ENCODE data around the gene CDKN2D. TPM values are rescaled to one million over a fixed set of nuclear protein-coding genes. Genes with fewer than 3 reads are reported as not detected.
"Not testable (repeated sequence)": the region's sequence is repeated elsewhere in the genome, so short reads cannot be mapped to it uniquely, and the experiment has no call there.

CDKN2D gene
- total RNA-seq, 1 donor from 2014 or later = 44.2 TPM

GRCh38 chr19:10553087-10553667, 15.6 kb downstream of the CDKN2D start:
- H3K36me3 Mint-ChIP-seq (ENCODE audit: low read depth) = peaks cover 59% of the 10 kb centered on the region
- H3K4me1 Mint-ChIP-seq = peaks cover 43% of the 10 kb centered on the region

GRCh38 chr19:10552510-10553053, 16.2 kb downstream of the CDKN2D start:
- no peaks in the 10 kb centered on the region for H3K27me3 Mint-ChIP-seq
- peaks cover 55% of the 10 kb centered on the region for H3K36me3 Mint-ChIP-seq (ENCODE audit: low read depth)
- peaks cover 43% of the 10 kb centered on the region for H3K4me1 Mint-ChIP-seq
- H3K27ac Mint-ChIP-seq = peak overlapping the region; percentile 95
- DNase-seq = peak; percentile 72
- peak overlapping the region; percentile 19 for H3K4me3 Mint-ChIP-seq
- H3K9me3 Mint-ChIP-seq = no peaks in the 10 kb centered on the region
- intact Hi-C loops (cut with micrococcal nuclease) = loop anchor here (2.0 to 5.0 kb wide), 2 partner anchors 14 to 40 kb away; partner anchors contain the start of gene KRI1

More at GRCh38 chr19:10553087-10553667, 15.6 kb downstream of the CDKN2D start:
- Mint-ChIP-seq H3K27ac (peak overlapping the region; percentile 95), H3K9me3 (no peaks in the 10 kb centered on the region), H3K27me3 (no peaks in the 10 kb centered on the region), H3K4me3 (peak overlapping the region; percentile 76)
- DNase-seq = no peak
- intact Hi-C loops (cut with micrococcal nuclease) = loop anchor here (2.0 to 5.0 kb wide), 2 partner anchors 14 to 41 kb away; partner anchors contain the start of gene KRI1

GRCh38 chr19:10551698-10552301, 17.0 kb downstream of the CDKN2D start:
- intact Hi-C loops (cut with micrococcal nuclease) = loop anchor here (2.0 to 5.0 kb wide), 2 partner anchors 15 to 39 kb away; partner anchors contain the start of gene KRI1
- Mint-ChIP-seq H3K9me3 (no peaks in the 10 kb centered on the region), H3K4me3 (no peak overlapping the region), H3K4me1 (peaks cover 45% of the 10 kb centered on the region), H3K27ac (peak overlapping the region; percentile 67), H3K27me3 (no peaks in the 10 kb centered on the region), H3K36me3 (ENCODE audit: low read depth) (peaks cover 58% of the 10 kb centered on the region)
- peak; percentile 80 for DNase-seq

- H3K4me1 Mint-ChIP-seq = peaks cover 43% of the 10 kb centered on the region
- H3K27ac Mint-ChIP-seq, H3K9me3 Mint-ChIP-seq: not testable (repeated sequence)
Observed at GRCh38 chr19:10551006-10551405, 17.8 kb downstream of the CDKN2D start.

GRCh38 chr19:10550336-10550735, 18.4 kb downstream of the CDKN2D start:
- H3K9me3 Mint-ChIP-seq = no peaks in the 10 kb centered on the region

More at GRCh38 chr19:10551006-10551405, 17.8 kb downstream of the CDKN2D start:
- H3K4me3 Mint-ChIP-seq, H3K27me3 Mint-ChIP-seq, DNase-seq: not testable (repeated sequence)
- H3K36me3 Mint-ChIP-seq (ENCODE audit: low read depth) = peaks cover 55% of the 10 kb centered on the region
- intact Hi-C loops (cut with micrococcal nuclease) = loop anchor here (5.0 kb wide), 1 partner anchor 39 kb away; no protein-coding TSS in a partner anchor

GRCh38 chr19:10549733-10550132, 19.0 kb downstream of the CDKN2D start:
- no peak overlapping the region for H3K4me3 Mint-ChIP-seq
- intact Hi-C loops (cut with micrococcal nuclease) = loop anchor here (5.0 kb wide), 1 partner anchor 37 kb away; no protein-coding TSS in a partner anchor
- H3K4me1 Mint-ChIP-seq = peaks cover 38% of the 10 kb centered on the region
- H3K27me3 Mint-ChIP-seq = no peaks in the 10 kb centered on the region
- peaks cover 49% of the 10 kb centered on the region for H3K36me3 Mint-ChIP-seq (ENCODE audit: low read depth)
- H3K9me3 Mint-ChIP-seq = no peaks in the 10 kb centered on the region
- no peak overlapping the region for H3K27ac Mint-ChIP-seq
- DNase-seq = no peak

More at GRCh38 chr19:10550336-10550735, 18.4 kb downstream of the CDKN2D start:
- no peak for DNase-seq
- intact Hi-C loops (cut with micrococcal nuclease) = loop anchor here (5.0 kb wide), 1 partner anchor 38 kb away; no protein-coding TSS in a partner anchor
- Mint-ChIP-seq H3K4me1 (peaks cover 38% of the 10 kb centered on the region), H3K27me3 (no peaks in the 10 kb centered on the region), H3K4me3 (no peak overlapping the region), H3K36me3 (ENCODE audit: low read depth) (peaks cover 51% of the 10 kb centered on the region), H3K27ac (no peak overlapping the region)

GRCh38 chr19:10548746-10549276, 20.0 kb downstream of the CDKN2D start:
- Mint-ChIP-seq H3K9me3 (no peaks in the 10 kb centered on the region), H3K36me3 (ENCODE audit: low read depth) (peaks cover 43% of the 10 kb centered on the region), H3K4me3 (no peak overlapping the region), H3K27ac (no peak overlapping the region), H3K4me1 (peaks cover 29% of the 10 kb centered on the region), H3K27me3 (no peaks in the 10 kb centered on the region)
- intact Hi-C loops (cut with micrococcal nuclease) = no loop called here
- DNase-seq = no peak

GRCh38 chr19:10546817-10547216, 22.0 kb downstream of the CDKN2D start:
- Mint-ChIP-seq H3K27ac (no peak overlapping the region), H3K4me3 (no peak overlapping the region), H3K36me3 (ENCODE audit: low read depth) (peaks cover 27% of the 10 kb centered on the region), H3K9me3 (no peaks in the 10 kb centered on the region), H3K27me3 (no peaks in the 10 kb centered on the region), H3K4me1 (peaks cover 17% of the 10 kb centered on the region)
- intact Hi-C loops (cut with micrococcal nuclease) = no loop called here
- no peak for DNase-seq

GRCh38 chr19:10544753-10545251, 24.0 kb downstream of the CDKN2D start:
- no peak for DNase-seq
- Mint-ChIP-seq H3K27ac (peak overlapping the region; percentile 84), H3K4me3 (peak overlapping the region; percentile 90), H3K9me3 (no peaks in the 10 kb centered on the region), H3K4me1 (peaks cover 13% of the 10 kb centered on the region), H3K27me3 (peaks cover 7% of the 10 kb centered on the region), H3K36me3 (ENCODE audit: low read depth) (peaks cover 17% of the 10 kb centered on the region)
- intact Hi-C loops (cut with micrococcal nuclease) = no loop called here

GRCh38 chr19:10544242-10544752, 24.5 kb downstream of the CDKN2D start:
- intact Hi-C loops (cut with micrococcal nuclease) = no loop called here

GRCh38 chr19:10543420-10544241, 25.1 kb downstream of the CDKN2D start, which contains the start of gene ATG4D:
Gene ATG4D, plus strand, starts transcription at chr19:10543904. Its CDS starts 187 bp downstream, at chr19:10544091.
- peaks cover 10% of the 10 kb centered on the region for H3K36me3 Mint-ChIP-seq (ENCODE audit: low read depth)
- H3K9me3 Mint-ChIP-seq = no peaks in the 10 kb centered on the region
- peaks cover 13% of the 10 kb centered on the region for H3K27me3 Mint-ChIP-seq

More at GRCh38 chr19:10544242-10544752, 24.5 kb downstream of the CDKN2D start:
- H3K4me3 Mint-ChIP-seq = peak overlapping the region; percentile 90
- H3K27ac Mint-ChIP-seq = peak overlapping the region; percentile 84
- H3K4me1 Mint-ChIP-seq = peaks cover 13% of the 10 kb centered on the region
- H3K27me3 Mint-ChIP-seq = peaks cover 8% of the 10 kb centered on the region
- peak; percentile 77 for DNase-seq
- H3K9me3 Mint-ChIP-seq = no peaks in the 10 kb centered on the region
- H3K36me3 Mint-ChIP-seq (ENCODE audit: low read depth) = peaks cover 15% of the 10 kb centered on the region

GRCh38 chr19:10543059-10543419, 25.7 kb downstream of the CDKN2D start:
- H3K4me1 Mint-ChIP-seq = peaks cover 13% of the 10 kb centered on the region
- no peak for DNase-seq
- no peaks in the 10 kb centered on the region for H3K9me3 Mint-ChIP-seq
- H3K36me3 Mint-ChIP-seq (ENCODE audit: low read depth) = peaks cover 5% of the 10 kb centered on the region
- intact Hi-C loops (cut with micrococcal nuclease) = loop anchor here (1.0 to 2.0 kb wide), 2 partner anchors 26 to 29 kb away; partner anchors contain the start of gene CDKN2D
- H3K4me3 Mint-ChIP-seq = peak overlapping the region; percentile 79
- peaks cover 19% of the 10 kb centered on the region for H3K27me3 Mint-ChIP-seq
- H3K27ac Mint-ChIP-seq = no peak overlapping the region

More at GRCh38 chr19:10543420-10544241, 25.1 kb downstream of the CDKN2D start, which contains the start of gene ATG4D:
- H3K4me1 Mint-ChIP-seq = peaks cover 13% of the 10 kb centered on the region
- H3K4me3 Mint-ChIP-seq = peak within 1 kb of the TSS; percentile 90
- DNase-seq = peak; percentile 93
- H3K27ac Mint-ChIP-seq = peak within 1 kb of the TSS; percentile 84
- intact Hi-C loops (cut with micrococcal nuclease) = loop anchor here (1.0 to 2.0 kb wide), 2 partner anchors 25 to 29 kb away; partner anchors contain the start of gene CDKN2D
